ENCODE measurements around the gene IAH1. TPM values are rescaled to one million over a fixed set of nuclear protein-coding genes. Genes with fewer than 3 reads are reported as not detected.

The IAH1 gene
- total and polyA plus RNA-seq, 2 donors from 2014 or later: 52.7 to 97.0 TPM

- H3K36me3 ChIP-seq (ENCODE audit: control insufficient read depth in 2 of 3, insufficient read depth in 3 of 3, low read length in 3 of 3): peaks cover 0 to 5% (median 2%) of the 10 kb centered on the region in 3 donors
- H3K27me3 ChIP-seq (ENCODE audit: control insufficient read depth, insufficient read depth, low read length): no peaks in the 10 kb centered on the region
- FAIRE-seq (no peak), DNase-seq (no peak)
- intact Hi-C loops (cut with DNase I): no loop called here
- no peak overlapping the region for H3K4me3 ChIP-seq (ENCODE audit: low read length in 3 of 3)
- H3K27ac ChIP-seq (ENCODE audit: low read depth in 2 of 2, low read length in 2 of 2): no peak overlapping the region
- H3K4me1 ChIP-seq (ENCODE audit: control insufficient read depth in 2 of 3, insufficient read depth in 2 of 3, low read depth in 1 of 3, low read length in 3 of 3): no peaks in the 10 kb centered on the region
- H3K9me3 ChIP-seq (ENCODE audit: control insufficient read depth in 2 of 3, insufficient read depth in 1 of 3, low read length in 3 of 3): no peaks in the 10 kb centered on the region
- TF ChIP-seq, protein P1, sequence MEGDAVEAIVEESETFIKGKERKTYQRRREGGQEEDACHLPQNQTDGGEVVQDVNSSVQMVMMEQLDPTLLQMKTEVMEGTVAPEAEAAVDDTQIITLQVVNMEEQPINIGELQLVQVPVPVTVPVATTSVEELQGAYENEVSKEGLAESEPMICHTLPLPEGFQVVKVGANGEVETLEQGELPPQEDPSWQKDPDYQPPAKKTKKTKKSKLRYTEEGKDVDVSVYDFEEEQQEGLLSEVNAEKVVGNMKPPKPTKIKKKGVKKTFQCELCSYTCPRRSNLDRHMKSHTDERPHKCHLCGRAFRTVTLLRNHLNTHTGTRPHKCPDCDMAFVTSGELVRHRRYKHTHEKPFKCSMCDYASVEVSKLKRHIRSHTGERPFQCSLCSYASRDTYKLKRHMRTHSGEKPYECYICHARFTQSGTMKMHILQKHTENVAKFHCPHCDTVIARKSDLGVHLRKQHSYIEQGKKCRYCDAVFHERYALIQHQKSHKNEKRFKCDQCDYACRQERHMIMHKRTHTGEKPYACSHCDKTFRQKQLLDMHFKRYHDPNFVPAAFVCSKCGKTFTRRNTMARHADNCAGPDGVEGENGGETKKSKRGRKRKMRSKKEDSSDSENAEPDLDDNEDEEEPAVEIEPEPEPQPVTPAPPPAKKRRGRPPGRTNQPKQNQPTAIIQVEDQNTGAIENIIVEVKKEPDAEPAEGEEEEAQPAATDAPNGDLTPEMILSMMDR (IDR thresholded peaks at IDR 0.05; ENCODE audit: borderline replicate concordance, extremely low read depth, insufficient read depth): no peak
- H3K9ac ChIP-seq (ENCODE audit: low read length in 3 of 3): no peak overlapping the region
These were observed 59.3 kb downstream of the IAH1 start for GRCh38 chr2:9533663-9534062.

- TF ChIP-seq, protein P1 (IDR thresholded peaks at IDR 0.05; ENCODE audit: borderline replicate concordance, extremely low read depth, insufficient read depth): no peak
- H3K27ac ChIP-seq (ENCODE audit: low read depth in 2 of 2, low read length in 2 of 2): no peak overlapping the region
- peaks cover 0 to 5% (median 0%) of the 10 kb centered on the region in 3 donors for H3K36me3 ChIP-seq (ENCODE audit: control insufficient read depth in 2 of 3, insufficient read depth in 3 of 3, low read length in 3 of 3)
- intact Hi-C loops (cut with DNase I): no loop called here
- no peak for FAIRE-seq
- H3K27me3 ChIP-seq (ENCODE audit: control insufficient read depth, insufficient read depth, low read length): no peaks in the 10 kb centered on the region
- peaks cover 0 to 5% (median 0%) of the 10 kb centered on the region in 3 donors for H3K4me1 ChIP-seq (ENCODE audit: control insufficient read depth in 2 of 3, insufficient read depth in 2 of 3, low read depth in 1 of 3, low read length in 3 of 3)
- H3K4me3 ChIP-seq (ENCODE audit: low read length in 3 of 3): no peak overlapping the region
- no peak overlapping the region for H3K9ac ChIP-seq (ENCODE audit: low read length in 3 of 3)
- DNase-seq: no peak
- no peaks in the 10 kb centered on the region for H3K9me3 ChIP-seq (ENCODE audit: control insufficient read depth in 2 of 3, insufficient read depth in 1 of 3, low read length in 3 of 3)
These were observed 60.8 kb downstream of the IAH1 start for GRCh38 chr2:9535177-9535576.

DNA sequence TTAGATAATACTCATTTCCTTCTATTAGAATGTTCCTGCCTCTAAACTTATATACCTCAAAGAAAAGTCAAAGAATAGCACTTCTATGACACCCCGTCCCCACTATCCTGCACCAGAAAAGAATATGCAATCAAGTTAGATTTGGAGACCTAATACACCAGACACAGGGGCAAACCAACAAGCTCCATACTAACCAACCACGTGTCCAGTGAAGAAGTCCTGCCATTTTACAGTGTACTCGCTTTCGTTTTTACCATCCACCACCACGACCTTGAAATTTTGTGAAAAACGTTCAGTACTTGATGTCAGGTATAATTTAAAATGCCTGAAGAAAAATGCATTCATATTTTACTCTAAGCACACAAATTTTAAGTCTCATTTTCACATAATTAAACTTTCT lies 62.2 kb downstream of the IAH1 start:
- no peak for FAIRE-seq
- Histone ChIP-seq H3K27me3 (ENCODE audit: control insufficient read depth, insufficient read depth, low read length) (no peaks in the 10 kb centered on the region), H3K9ac (ENCODE audit: low read length in 3 of 3) (no peak overlapping the region), H3K27ac (ENCODE audit: low read depth in 2 of 2, low read length in 2 of 2) (no peak overlapping the region), H3K36me3 (ENCODE audit: control insufficient read depth in 2 of 3, insufficient read depth in 3 of 3, low read length in 3 of 3) (peaks cover 0 to 5% (median 0%) of the 10 kb centered on the region in 3 donors), H3K9me3 (ENCODE audit: control insufficient read depth in 2 of 3, insufficient read depth in 1 of 3, low read length in 3 of 3) (no peaks in the 10 kb centered on the region), H3K4me1 (ENCODE audit: control insufficient read depth in 2 of 3, insufficient read depth in 2 of 3, low read depth in 1 of 3, low read length in 3 of 3) (peaks cover 0 to 5% (median 0%) of the 10 kb centered on the region in 3 donors), H3K4me3 (ENCODE audit: low read length in 3 of 3) (no peak overlapping the region)
- TF ChIP-seq, protein P1 (IDR thresholded peaks at IDR 0.05; ENCODE audit: borderline replicate concordance, extremely low read depth, insufficient read depth): no peak
- intact Hi-C loops (cut with DNase I): no loop called here
- no peak for DNase-seq

- Histone ChIP-seq H3K9me3 (ENCODE audit: control insufficient read depth in 2 of 3, insufficient read depth in 1 of 3, low read length in 3 of 3) (no peaks in the 10 kb centered on the region), H3K36me3 (ENCODE audit: control insufficient read depth in 2 of 3, insufficient read depth in 3 of 3, low read length in 3 of 3) (no peaks in the 10 kb centered on the region), H3K27ac (ENCODE audit: low read depth in 2 of 2, low read length in 2 of 2) (peak overlapping the region in 1 of 2 donors; percentile 24), H3K4me1 (ENCODE audit: control insufficient read depth in 2 of 3, insufficient read depth in 2 of 3, low read depth in 1 of 3, low read length in 3 of 3) (peaks cover 0 to 5% (median 0%) of the 10 kb centered on the region in 3 donors), H3K27me3 (ENCODE audit: control insufficient read depth, insufficient read depth, low read length) (no peaks in the 10 kb centered on the region), H3K9ac (ENCODE audit: low read length in 3 of 3) (no peak overlapping the region), H3K4me3 (ENCODE audit: low read length in 3 of 3) (no peak overlapping the region)
- intact Hi-C loops (cut with DNase I): no loop called here
- peak; percentile 93 for FAIRE-seq
- DNase-seq: peak in 2 of 5 donors; percentile 27 to 56
- TF ChIP-seq, protein P1 (IDR thresholded peaks at IDR 0.05; ENCODE audit: borderline replicate concordance, extremely low read depth, insufficient read depth): no peak
These were observed 63.7 kb downstream of the IAH1 start for GRCh38 chr2:9538000-9538507.
